HFFc6 (cell line): ENCODE measurements around the gene PPL. TPM values are rescaled to one million over a fixed set of nuclear protein-coding genes. Genes with fewer than 3 reads are reported as not detected.

Experiments used
- DNase-seq: peaks from one replicate; pipeline ENCODE4 v3.0.0-alpha.2; 2018
- H3K27ac Mint-ChIP-seq: 2 replicates; pipeline ENCODE4 v1.8.0; 2020; ENCODE audit warnings: mild to moderate bottlenecking, mixed read lengths
- H3K27me3 Mint-ChIP-seq: 2 replicates; pipeline ENCODE4 v1.8.0; 2021; ENCODE audit warnings: mild to moderate bottlenecking, moderate library complexity, mixed read lengths; ENCODE audit not compliant: insufficient read depth
- H3K36me3 Mint-ChIP-seq: 2 replicates; pipeline ENCODE4 v1.8.0; 2021; ENCODE audit warnings: low read depth, mixed read lengths
- H3K4me1 Mint-ChIP-seq: 2 replicates; pipeline ENCODE4 v1.8.0; 2020; ENCODE audit warnings: low read depth, mixed read lengths
- H3K4me3 Mint-ChIP-seq: 2 replicates; pipeline ENCODE4 v1.8.0; 2020; ENCODE audit warnings: mild to moderate bottlenecking, moderate library complexity, mixed read lengths
- H3K9me3 Mint-ChIP-seq: 2 replicates; pipeline ENCODE4 v1.8.0; 2020; ENCODE audit warnings: mild to moderate bottlenecking, mixed read lengths
- CTCF ChIP-seq: fragments of 200-600 bp; sonication (generic); IDR thresholded peaks from 2 replicates; pipeline ENCODE4 v1.5.0; 2021; ENCODE audit warnings: antibody characterized with exemption, mild to moderate bottlenecking
- total RNA-seq, 6 experiments: library from RNA; stranded (reverse); fragmentation: NEBNext Ultra II Directional; extraction: Animal tissue kit (Norgen Biotek cat#: 25700); gene quantifications; 2 replicates in 1 of 6; 3 replicates in 5 of 6; pipeline ENCODE4 v1.2.3, GENCODE V29; 2021

The PPL gene
- total RNA-seq, 6 experiments from 2014 or later, result 0.02 to 0.06 (median 0.05) TPM; not detected in 3

DNA sequence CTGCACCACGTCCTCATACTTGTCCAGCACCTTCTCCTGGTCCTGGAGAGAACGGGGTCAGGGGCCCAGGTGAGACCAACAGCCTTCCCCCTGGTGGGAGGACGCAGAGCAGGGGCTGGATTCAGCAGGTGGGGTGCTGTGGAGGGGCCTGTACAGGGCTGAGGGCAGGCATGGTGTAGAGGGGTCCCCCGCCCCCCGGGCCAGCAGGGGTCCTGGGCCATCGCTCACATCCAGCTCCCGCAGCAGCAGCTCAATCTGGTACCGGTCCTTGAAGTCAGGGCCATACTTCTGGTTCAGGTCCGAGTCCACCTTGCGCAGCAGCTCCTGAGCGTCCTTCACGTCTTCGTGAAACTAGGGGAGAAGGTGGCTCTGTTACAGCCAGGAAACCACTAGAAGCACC, 41.6 kb downstream of the PPL start:
- peaks cover 5% of the 10 kb centered on the region; the same call in 1 of the 2 replicates for H3K36me3 Mint-ChIP-seq
- H3K4me3 Mint-ChIP-seq, result no peak overlapping the region
- no peak for DNase-seq
- H3K4me1 Mint-ChIP-seq, result peaks cover 7% of the 10 kb centered on the region; the same call in 1 of the 2 replicates
- H3K9me3 Mint-ChIP-seq, result peaks cover 9% of the 10 kb centered on the region
- no peak overlapping the region for H3K27ac Mint-ChIP-seq
- TF ChIP-seq CTCF, result no peak
- H3K27me3 Mint-ChIP-seq, result peaks cover 3% of the 10 kb centered on the region; the same call in 1 of the 2 replicates

GRCh38 chr16:4894276-4895150, 42.4 kb downstream of the PPL start:
- peaks cover 7% of the 10 kb centered on the region; the same call in 1 of the 2 replicates for H3K4me1 Mint-ChIP-seq
- H3K27ac Mint-ChIP-seq, result no peak overlapping the region
- no peak overlapping the region for H3K4me3 Mint-ChIP-seq
- DNase-seq, result no peak
- H3K9me3 Mint-ChIP-seq, result peaks cover 9% of the 10 kb centered on the region
- no peak for TF ChIP-seq CTCF
- H3K36me3 Mint-ChIP-seq, result peaks cover 5% of the 10 kb centered on the region; the same call in 1 of the 2 replicates
- peaks cover 3% of the 10 kb centered on the region; the same call in 1 of the 2 replicates for H3K27me3 Mint-ChIP-seq

- no peak for DNase-seq
- H3K4me1 Mint-ChIP-seq, result peaks cover 7% of the 10 kb centered on the region; the same call in 1 of the 2 replicates
- H3K4me3 Mint-ChIP-seq, result no peak overlapping the region
- peaks cover 7% of the 10 kb centered on the region for H3K9me3 Mint-ChIP-seq
- no peaks in the 10 kb centered on the region; the same call in 1 of the 2 replicates for H3K27me3 Mint-ChIP-seq
- no peak for TF ChIP-seq CTCF
- H3K36me3 Mint-ChIP-seq, result peaks cover 2% of the 10 kb centered on the region; the same call in 1 of the 2 replicates
- H3K27ac Mint-ChIP-seq, result no peak overlapping the region
Observed at GRCh38 chr16:4893103-4893862, 43.7 kb downstream of the PPL start.

DNA sequence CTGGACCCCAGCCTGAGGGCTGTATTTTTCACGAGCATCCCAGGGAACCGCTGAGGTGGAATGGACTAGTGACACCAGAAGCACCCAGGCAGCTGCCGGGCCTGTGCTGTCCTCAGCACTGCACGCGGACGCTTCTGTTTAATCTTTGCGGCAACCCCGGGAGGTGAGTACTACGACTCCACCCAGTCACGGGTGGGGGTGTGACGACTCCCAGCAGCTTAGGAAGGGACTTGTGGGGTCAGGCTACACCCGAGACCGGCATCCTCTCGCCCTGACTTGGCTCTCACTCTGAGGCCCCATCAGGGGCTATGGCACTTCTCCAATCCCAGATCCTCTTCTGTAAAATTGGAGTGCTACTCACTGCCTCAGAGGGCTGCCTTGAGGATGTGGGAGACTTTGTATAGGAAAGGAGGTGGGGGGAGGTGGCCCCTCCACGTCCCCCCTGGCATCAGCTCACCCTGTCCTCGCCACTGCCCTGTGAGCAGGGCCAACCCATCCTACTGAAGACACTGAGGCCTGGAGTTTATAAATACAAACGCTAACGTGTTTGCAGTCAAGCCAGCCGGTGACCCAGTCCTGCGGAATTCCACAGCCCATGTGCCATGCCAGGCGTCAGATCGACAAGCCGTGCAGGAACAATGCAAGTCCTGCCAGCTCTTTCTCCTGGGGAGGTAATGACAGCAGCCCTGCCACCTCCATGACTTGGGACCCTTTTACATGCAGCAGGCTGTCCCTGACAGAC, 44.4 kb downstream of the PPL start:
- Mint-ChIP-seq H3K27me3 (no peaks in the 10 kb centered on the region; the same call in none of the 2 replicates), H3K36me3 (no peaks in the 10 kb centered on the region), H3K27ac (no peak overlapping the region), H3K4me3 (no peak overlapping the region), H3K9me3 (peaks cover 2% of the 10 kb centered on the region; the same call in 1 of the 2 replicates), H3K4me1 (peaks cover 7% of the 10 kb centered on the region; the same call in 1 of the 2 replicates)
- TF ChIP-seq CTCF, result no peak
- DNase-seq, result peak; percentile 21

DNA sequence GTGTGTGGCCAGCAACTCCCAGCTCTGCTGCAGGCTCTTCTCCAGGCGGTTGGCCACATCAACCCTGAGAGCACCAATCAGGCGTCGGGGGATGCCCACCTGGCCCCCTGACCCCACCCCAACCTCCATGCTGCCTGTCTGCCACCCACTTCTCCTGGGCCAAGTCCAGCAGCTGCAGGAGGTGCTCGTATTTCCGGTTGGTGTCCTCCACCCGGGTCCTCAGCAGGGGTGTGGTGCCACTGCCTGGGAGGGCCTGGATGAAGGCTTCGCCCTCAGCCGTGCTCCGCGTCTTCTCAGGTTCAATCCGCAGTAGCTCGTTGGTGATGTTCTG, 45.1 kb downstream of the PPL start:
- Mint-ChIP-seq H3K4me3 (no peak overlapping the region), H3K4me1 (peaks cover 7% of the 10 kb centered on the region; the same call in 1 of the 2 replicates), H3K27me3 (no peaks in the 10 kb centered on the region; the same call in none of the 2 replicates), H3K27ac (no peak overlapping the region), H3K9me3 (no peaks in the 10 kb centered on the region), H3K36me3 (no peaks in the 10 kb centered on the region)
- no peak for TF ChIP-seq CTCF
- DNase-seq, result no peak
